GM12878 (cell line): ENCODE data around the gene S100A6. TPM values are rescaled to one million over a fixed set of nuclear protein-coding genes. Genes with fewer than 3 reads are reported as not detected.

Experiments used
- ATAC-seq: fragments of 200-7000 bp; cut with Tn5 transposase; 3 replicates; pipeline ENCODE4 v1.9.1; 2020; ENCODE audit warnings: mild to moderate bottlenecking, moderate library complexity
- BruUV-seq: library from RNA; stranded (reverse); fragments of 400-500 nt; replicated peaks from 2 replicates; lab custom pipeline; 2021; lab: Mats Ljungman, UMichigan
- CTCF ChIA-PET: fragments of 300-600 bp; sonication (Branson Sonifier 250); formaldehyde crosslinking; extraction: SDS; loops from one replicate; lab custom pipeline; 2021; ENCODE audit warnings: inconsistent platforms; lab: Yijun Ruan, JAX
- POLR2A ChIA-PET: fragments of 350-600 bp; formaldehyde crosslinking; extraction: SDS; loops from one replicate; lab custom pipeline; 2021; ENCODE audit warnings: inconsistent platforms; lab: Charles Lee
- RAD21 ChIA-PET: fragments of 300-600 bp; sonication (Branson Sonifier 250); formaldehyde crosslinking; loops from one replicate; lab custom pipeline; 2023; ENCODE audit warnings: antibody characterized with exemption; ENCODE audit not compliant: unreplicated experiment; lab: Charles Lee
- SMC1A ChIA-PET: fragments of 300-600 bp; sonication (Branson Sonifier 250); formaldehyde crosslinking; loops from one replicate; lab custom pipeline; 2023; ENCODE audit not compliant: unreplicated experiment, uncharacterized antibody; lab: Charles Lee
- DNase-seq: peaks from one replicate; pipeline ENCODE4 v3.0.0-alpha.2; 2011; ENCODE audit warnings: low read depth, low spot score
- FAIRE-seq: peaks from 3 replicates; lab custom pipeline; 2011; peaks lifted over from hg19 to GRCh38; lab: Jason Lieb, UNC
- H2AFZ ChIP-seq: 2 replicates; pipeline ENCODE4 v1.6.0; 2011; ENCODE audit warnings: low read depth, low read length, control low read depth; ENCODE audit not compliant: control insufficient read depth
- H3K27ac ChIP-seq: 2 replicates; pipeline ENCODE4 v1.5.1; 2011; ENCODE audit warnings: control low read depth; ENCODE audit not compliant: control insufficient read depth, insufficient read depth
- H3K27me3 ChIP-seq, 2 experiments: replicated peaks in 1 of 2; 2 replicates each; pipeline versions ENCODE4 v1.6.0 to v1.6.1; 2011; ENCODE audit warnings: low read length in 1 of 2; ENCODE audit not compliant: control insufficient read depth in 2 of 2, insufficient read depth in 2 of 2
- H3K36me3 ChIP-seq, 2 experiments: 2 replicates each; pipeline ENCODE4 v1.5.1; 2011; ENCODE audit warnings: low read length in 1 of 2; ENCODE audit not compliant: control insufficient read depth in 2 of 2, insufficient read depth in 2 of 2
- H3K4me1 ChIP-seq: 2 replicates; pipeline ENCODE4 v1.6.1; 2011; ENCODE audit warnings: mild to moderate bottlenecking, low read length, moderate library complexity, mixed read lengths; ENCODE audit not compliant: control insufficient read depth, insufficient read depth
- H3K4me2 ChIP-seq: 2 replicates; pipeline ENCODE4 v1.6.0; 2011; ENCODE audit warnings: control low read depth; ENCODE audit not compliant: control insufficient read depth, insufficient read depth
- H3K4me3 ChIP-seq: fragments of 200-600 bp; sonication (generic); 2 replicates; pipeline ENCODE4 v1.5.1; 2016
- H3K79me2 ChIP-seq: 2 replicates; pipeline ENCODE4 v1.6.0; 2011; ENCODE audit warnings: low read length; ENCODE audit not compliant: control insufficient read depth, insufficient read depth
- H3K9ac ChIP-seq: 2 replicates; pipeline ENCODE4 v1.8.0; 2011; ENCODE audit warnings: low read length, control low read depth, mixed read lengths; ENCODE audit not compliant: control insufficient read depth, insufficient read depth
- H3K9me3 ChIP-seq: replicated peaks from 3 replicates; pipeline ENCODE4 v1.5.1; 2011; ENCODE audit warnings: mild to moderate bottlenecking, low read length; ENCODE audit not compliant: control insufficient read depth, insufficient read depth
- H4K20me1 ChIP-seq: 2 replicates; pipeline ENCODE4 v1.6.0; 2011; ENCODE audit not compliant: control insufficient read depth, insufficient read depth
- BACH1 ChIP-seq: fragments of 450-650 bp; IDR thresholded peaks from 2 replicates; pipeline ENCODE4 v1.6.1; 2017; ENCODE audit warnings: mild to moderate bottlenecking, borderline replicate concordance
- CBX5 ChIP-seq: sonication (generic); IDR thresholded peaks from 2 replicates; pipeline ENCODE4 v1.6.1; 2016; ENCODE audit warnings: low read depth, moderate library complexity, mild to moderate bottlenecking, inconsistent platforms
- CHD1 ChIP-seq: IDR thresholded peaks from 2 replicates; pipeline ENCODE4 v1.6.1; 2012; ENCODE audit warnings: low read depth, low read length, improper control_type of control experiment
- DPF2 ChIP-seq: fragments of 450-650 bp; IDR thresholded peaks from 2 replicates; pipeline ENCODE4 v1.6.1; 2017; ENCODE audit warnings: mild to moderate bottlenecking
- EP300 ChIP-seq, 2 experiments: fragments of 150-350 bp in 1 of 2; IDR thresholded peaks; 2 replicates each; pipeline ENCODE4 v1.6.1; 2011 to 2012; ENCODE audit warnings: low read depth in 2 of 2, low read length in 2 of 2, borderline replicate concordance in 1 of 2, improper control_type of control experiment in 1 of 2, inconsistent platforms in 1 of 2; ENCODE audit not compliant: control insufficient read depth in 1 of 2
- FOXM1 ChIP-seq: IDR thresholded peaks from 2 replicates; pipeline ENCODE4 v1.6.1; 2012; ENCODE audit warnings: low read depth, mild to moderate bottlenecking, inconsistent platforms, low read length, moderate library complexity
- GATAD2B ChIP-seq: fragments of 450-650 bp; conservative IDR thresholded peaks from 2 replicates; pipeline ENCODE4 v1.6.1; 2017; ENCODE audit warnings: low read depth, mild to moderate bottlenecking, moderate library complexity
- HDGF ChIP-seq: fragments of 450-650 bp; IDR thresholded peaks from 2 replicates; pipeline ENCODE4 v1.6.1; 2016; ENCODE audit warnings: antibody characterized with exemption
- IKZF1 ChIP-seq: fragments of 450-650 bp; conservative IDR thresholded peaks from 2 replicates; pipeline ENCODE4 v1.6.1; 2017; ENCODE audit warnings: antibody characterized with exemption, mild to moderate bottlenecking
- KDM1A ChIP-seq: fragments of 200-600 bp; sonication (generic); IDR thresholded peaks from 2 replicates; pipeline ENCODE4 v1.6.1; 2016; ENCODE audit warnings: borderline replicate concordance
- MEF2B ChIP-seq: fragments of 450-650 bp; IDR thresholded peaks from 2 replicates; pipeline ENCODE4 v1.6.1; 2018; ENCODE audit warnings: mild to moderate bottlenecking, moderate library complexity; ENCODE audit not compliant: partially characterized antibody, poor library complexity, severe bottlenecking
- MTA3 ChIP-seq: IDR thresholded peaks from 2 replicates; pipeline ENCODE4 v1.6.1; 2012; ENCODE audit warnings: low read length, inconsistent platforms, borderline replicate concordance
- MYB ChIP-seq: fragments of 150-350 bp; IDR thresholded peaks from 2 replicates; pipeline ENCODE4 v1.6.1; 2014; ENCODE audit warnings: mild to moderate bottlenecking, low read depth, low read length, borderline replicate concordance
- PAX8 ChIP-seq: fragments of 450-650 bp; IDR thresholded peaks from 2 replicates; pipeline ENCODE4 v1.6.1; 2017; ENCODE audit warnings: mild to moderate bottlenecking, moderate library complexity
- PKNOX1 ChIP-seq: fragments of 450-650 bp; IDR thresholded peaks from 2 replicates; pipeline ENCODE4 v1.6.1; 2016; ENCODE audit warnings: mild to moderate bottlenecking
- RAD21 ChIP-seq: IDR thresholded peaks from 2 replicates; pipeline ENCODE4 v1.6.1; 2011; ENCODE audit warnings: mild to moderate bottlenecking, low read depth, low read length, moderate library complexity; ENCODE audit not compliant: insufficient read depth
- RELB ChIP-seq: fragments of 450-650 bp; IDR thresholded peaks from 2 replicates; pipeline ENCODE4 v1.6.1; 2017; ENCODE audit warnings: low read depth, mild to moderate bottlenecking, moderate library complexity
- TCF12 ChIP-seq: IDR thresholded peaks from 2 replicates; pipeline ENCODE4 v1.6.1; 2011; ENCODE audit warnings: low read depth, mild to moderate bottlenecking, low read length
- ZNF207 ChIP-seq: fragments of 450-650 bp; IDR thresholded peaks from 2 replicates; pipeline ENCODE4 v1.6.1; 2014; ENCODE audit warnings: antibody characterized with exemption, mild to moderate bottlenecking, borderline replicate concordance
- ZNF384 ChIP-seq: IDR thresholded peaks from 2 replicates; pipeline ENCODE4 v1.6.1; 2012; ENCODE audit warnings: low read depth, mild to moderate bottlenecking, low read length, improper control_type of control experiment, borderline replicate concordance
- ZSCAN29 ChIP-seq: fragments of 450-650 bp; IDR thresholded peaks from 2 replicates; pipeline ENCODE4 v1.6.1; 2017; ENCODE audit warnings: mild to moderate bottlenecking, moderate library complexity
- WGBS: methylation state at CpG from one replicate; pipeline ENCODE4 v1.1.6; 2016; ENCODE audit warnings: low lambda C conversion rate; ENCODE audit not compliant: insufficient replicate concordance, insufficient coverage; ENCODE audit errors: missing lambda C conversion rate; 5-methylcytosine and 5-hydroxymethylcytosine counted together
- in situ Hi-C: fragments of 300-500 bp; cut with MboI; formaldehyde crosslinking; loops from 9 replicates; pipeline ENCODE4 v1.14.3; 2018; ENCODE audit warnings: mixed read lengths
- intact Hi-C: fragments of 100-400 bp; cut with micrococcal nuclease; formaldehyde crosslinking; loops from one replicate; pipeline ENCODE4 v1.14.2; 2022; ENCODE audit not compliant: unreplicated experiment
- polyA plus RNA-seq, 11 experiments: library from polyadenylated mRNA; depleted of rRNA in 4 of 11; unstranded in 6 of 11; stranded (reverse) in 5 of 11; fragments of >200 nt; fragmentation: Nextera tagmentation in 4 of 11; fragmentation: Illumina TruSeq in 1 of 11; extraction: Ambion mirVana in 4 of 11; extraction: Trizol in 1 of 11; gene quantifications; 1 replicate in 1 of 11; 2 replicates in 10 of 11; pipeline versions ENCODE4 v1.2.1 to v1.2.3, GENCODE V29; 2011 to 2016; ENCODE audit warnings: inconsistent platforms in 2 of 11, missing spikeins in 2 of 11, low read depth in 1 of 11
- total RNA-seq, 4 experiments: library from RNA; depleted of rRNA in 3 of 4; stranded (reverse); fragments of >200 nt in 3 of 4; fragmentation: Illumina TruSeq in 1 of 4; extraction: Trizol in 1 of 4; gene quantifications; 2 replicates each; pipeline versions ENCODE4 v1.2.1 to v1.2.3, GENCODE V29; 2013 to 2021

S100A6 gene
- total and polyA plus RNA-seq, 10 of the 15 experiments (the other 5 are each of a cell fraction or from before 2014, with no cell fraction given) = 7.2 to 121 (median 45.7) TPM

- Histone ChIP-seq H3K27ac (peak within 1 kb of the TSS; percentile 25; the same call in 1 of the 2 replicates), H3K9ac (peak within 1 kb of the TSS; percentile 38; the same call in 1 of the 2 replicates), H3K9me3 (no peaks in the 10 kb centered on the region), H3K4me1 (peaks cover 15% of the 10 kb centered on the region), H3K4me2 (no peak within 1 kb of the TSS; the same call in 1 of the 2 replicates), H2AFZ (peak within 1 kb of the TSS; percentile 88), H3K36me3 (no peaks in the 10 kb centered on the region), H3K79me2 (no peaks in the 10 kb centered on the region), H3K27me3 (no peaks in the 10 kb centered on the region), H4K20me1 (no peaks in the 10 kb centered on the region), H3K4me3 (no peak within 1 kb of the TSS)
- intact Hi-C loops = loop anchor here (5.0 kb wide), 2 partner anchors 33 to 182 kb away; no protein-coding TSS in a partner anchor
- in situ Hi-C loops = no loop called here
- RAD21 ChIA-PET = interaction anchor here (0.5 to 2.5 kb wide), 14 partner anchors 15 to 400 kb away, joined by 3 to 43 read pairs (median 4); partner anchors contain the start of genes CHTOP, S100A4, S100A5 and S100A6
- CTCF ChIA-PET = interaction anchor here (0.6 to 8.3 kb wide), 17 partner anchors 10 to 451 kb away, joined by 3 to 113 read pairs (median 4); partner anchors contain the start of genes CHTOP, S100A13, S100A14 and S100A5
- BruUV-seq = no TSS peak
- DNase-seq (peak; percentile 39), ATAC-seq (peak; percentile 80), FAIRE-seq (peak; percentile 59)
- 13% methylated on average over 8 of the region's 8 CpGs for WGBS
- SMC1A ChIA-PET = interaction anchor here (0.8 to 2.2 kb wide), 13 partner anchors 13 to 220 kb away, joined by 3 to 21 read pairs (median 3); partner anchors contain the start of genes CHTOP and S100A6
- POLR2A ChIA-PET = interaction anchor here (0.5 to 4.1 kb wide), 12 partner anchors 11 to 262 kb away, joined by 3 to 34 read pairs (median 4); partner anchors contain the start of genes CHTOP, S100A4, S100A5 and S100A6
- no peak for TF ChIP-seq KDM1A
- TF ChIP-seq IKZF1 = peak; percentile 14
- no peak for TF ChIP-seq FOXM1
- 0 out of 2 replicates have a peak, but pooled peaks have one; percentile 27 for TF ChIP-seq DPF2
- no peak for TF ChIP-seq CHD1
- TF ChIP-seq EP300 (IDR thresholded peaks at IDR 0.05; ENCODE audit: borderline replicate concordance in 1 of 2, control insufficient read depth in 1 of 2, low read depth in 2 of 2, low read length in 2 of 2) = no peak
- TF ChIP-seq BACH1 = peak; percentile 68
- no peak for TF ChIP-seq ZSCAN29
- peak; percentile 43; the same call in 1 of the 2 replicates for TF ChIP-seq GATAD2B
- TF ChIP-seq PKNOX1 = 0 out of 2 replicates have a peak, but pooled peaks have one; percentile 24
- peak; percentile 14; the same call in 1 of the 2 replicates for TF ChIP-seq ZNF384
- 0 out of 2 replicates have a peak, but pooled peaks have one; percentile 39 for TF ChIP-seq PAX8
- TF ChIP-seq ZNF207 = no peak
- no peak for TF ChIP-seq RAD21
- TF ChIP-seq RELB = peak; percentile 14; the same call in 1 of the 2 replicates
- TF ChIP-seq CBX5 = no peak
- peak; percentile 41; the same call in 1 of the 2 replicates for TF ChIP-seq HDGF
- TF ChIP-seq MTA3 = no peak
- TF ChIP-seq MYB = no peak
- TF ChIP-seq TCF12 = 0 out of 2 replicates have a peak, but pooled peaks have one; percentile 19
- peak; percentile 25 for TF ChIP-seq MEF2B
Observed at GRCh38 chr1:153565529-153566374, 30.0 kb upstream of the S100A6 start, which contains the start of gene S100A2. TSS of gene S100A2 (minus strand) at chr1:153565844. CDS start at chr1:153563877, 1,967 bp downstream.
